ENCODE measurements around the gene SPATA7. TPM values are rescaled to one million over a fixed set of nuclear protein-coding genes. Genes with fewer than 3 reads are reported as not detected.

The SPATA7 gene
- total and polyA plus RNA-seq, 2 of the 4 experiments (the other 2 are of a cell fraction) = 6.6 to 10.0 TPM

- Histone ChIP-seq H3K9me1 (ENCODE audit: insufficient read depth, low read length) (peaks cover 24% of the 10 kb centered on the region), H3K4me3 (ENCODE audit: insufficient read depth, low read depth, low read length) (no peak overlapping the region), H2AFZ (replicated peaks; ENCODE audit: low read length, poor library complexity) (no peak overlapping the region), H3K9ac (ENCODE audit: low read depth, low read length) (no peak overlapping the region), H3K4ac (ENCODE audit: low read depth, low read length) (peak overlapping the region; percentile 82), H3K36me3 (ENCODE audit: control insufficient read depth, insufficient read depth, low read length) (peaks cover 36% of the 10 kb centered on the region), H3K9me3 (ENCODE audit: control insufficient read depth, insufficient read depth, low read length) (no peaks in the 10 kb centered on the region), H3K23ac (ENCODE audit: low read depth, low read length) (peak overlapping the region; percentile 49), H2BK120ac (ENCODE audit: low read depth, low read length) (peak overlapping the region; percentile 69), H3K18ac (ENCODE audit: low read depth, low read length) (peak overlapping the region; percentile 92), H2AK9ac (replicated peaks; ENCODE audit: low read depth, low read length, poor library complexity) (no peak overlapping the region), H3K4me1 (ENCODE audit: control insufficient read depth, insufficient read depth, low read length) (peaks cover 31% of the 10 kb centered on the region), H2AK5ac (ENCODE audit: low read depth, low read length) (peak overlapping the region; percentile 87), H3K27me3 (ENCODE audit: control insufficient read depth, insufficient read depth, low read length) (no peaks in the 10 kb centered on the region), H4K20me1 (ENCODE audit: insufficient read depth, low read length) (peaks cover 8% of the 10 kb centered on the region), H2BK5ac (ENCODE audit: low read depth, low read length, poor library complexity, severe bottlenecking) (peak overlapping the region; percentile 95), H3K27ac (ENCODE audit: insufficient read depth, low read length) (peak overlapping the region; percentile 91), H3K14ac (replicated peaks; ENCODE audit: low read depth, low read length) (peak overlapping the region; percentile 46; the same call in 1 of the 2 replicates), H3K79me1 (ENCODE audit: low read depth in 1 of 2, low read length in 2 of 2) (peaks cover 31 to 58% of the 10 kb centered on the region in 2 experiments), H3K56ac (ENCODE audit: extremely low read depth, insufficient read depth, low read length) (no peak overlapping the region), H4K8ac (ENCODE audit: low read depth in 2 of 2, low read length in 2 of 2) (peak overlapping the region in 1 of 2 experiments; percentile 54; a peak in 2 of 4 replicates), H3K4me2 (ENCODE audit: low read depth, low read length) (peak overlapping the region; percentile 48; the same call in 1 of the 2 replicates), H4K91ac (ENCODE audit: insufficient read depth, low read depth, low read length) (peak overlapping the region; percentile 79; the same call in 1 of the 2 replicates), H2BK20ac (ENCODE audit: low read depth, low read length) (peak overlapping the region; percentile 54; the same call in 1 of the 2 replicates), H2BK15ac (ENCODE audit: low read depth, low read length) (peak overlapping the region; percentile 71; the same call in 2 of the 3 replicates), H4K5ac (ENCODE audit: low read depth, low read length) (peak overlapping the region; percentile 85; the same call in 1 of the 2 replicates)
- peak; percentile 63 for DNase-seq
- TF ChIP-seq POLR2A (IDR thresholded peaks at IDR 0.05; ENCODE audit: low read depth, low read length) (no peak), FOS (IDR thresholded peaks at IDR 0.05; ENCODE audit: low read depth, low read length) (no peak), ELK1 (IDR thresholded peaks at IDR 0.05; ENCODE audit: borderline replicate concordance, low read depth, low read length) (no peak), CEBPB (IDR thresholded peaks at IDR 0.05; ENCODE audit: low read depth, low read length) (peak; percentile 12; the same call in 1 of the 2 replicates)
- dilution Hi-C loops (cut with HindIII; ENCODE audit: low sequenced_read_pairs, unreplicated experiment) = no loop called here
- intact Hi-C loops (cut with micrococcal nuclease) = no loop called here
- in situ Hi-C loops (cut with MboI; ENCODE audit: low sequenced_read_pairs) = no loop called here
- WGBS, 2 experiments (ENCODE audit: extremely low coverage in 2 of 2, insufficient read length in 1 of 2) = no CpG with 5 or more reads among the region's 7 CpGs
- POLR2A ChIA-PET (ENCODE audit: unreplicated experiment) = no interaction called here
- ATAC-seq (ENCODE audit: low read depth) = peak; percentile 22; the same call in 1 of the 2 replicates
- no TSS peak for BruUV-seq (replicated peaks)
- CTCF ChIA-PET = interaction anchor here (0.5 to 1.1 kb wide), 2 partner anchors 79 to 370 kb away, joined by 3 read pairs; no protein-coding TSS in a partner anchor
Observed at GRCh38 chr14:88470542-88471440, 85.3 kb downstream of the SPATA7 start.
